GM19463 (cell line): ENCODE measurements around the gene SGPL1.

Source experiments
- ATAC-seq: cut with Tn5 transposase; IDR thresholded peaks from one replicate; pipeline ENCODE4 v1.9.1; 2021; ENCODE audit warnings: mild to moderate bottlenecking, moderate library complexity; ENCODE audit not compliant: unreplicated experiment

The SGPL1 gene

GRCh38 chr10:70807556-70807955 lies 8.2 kb upstream of the SGPL1 start:
- ATAC-seq, result no peak

- ATAC-seq, result no peak
Measured at GRCh38 chr10:70809011-70809611, 6.6 kb upstream of the SGPL1 start.

DNA sequence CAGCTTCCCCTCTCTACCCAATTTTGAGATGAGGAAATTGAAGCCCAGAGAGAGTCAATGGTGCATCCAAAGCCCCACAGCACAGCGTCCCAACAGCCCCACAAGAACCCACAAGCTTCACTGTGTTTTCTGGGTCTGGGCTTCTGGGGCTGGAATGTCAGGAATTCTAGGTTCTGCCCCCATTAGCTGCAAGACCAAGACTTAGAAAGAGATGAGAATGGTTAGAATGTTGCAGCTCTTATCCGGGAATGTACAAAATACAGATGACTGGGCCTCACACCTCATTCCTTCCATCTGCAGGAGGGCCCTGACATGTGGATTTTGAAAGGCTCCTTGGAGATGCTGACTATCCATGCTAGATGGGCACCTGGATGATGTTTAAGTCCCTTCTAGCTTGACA lies 6.0 kb upstream of the SGPL1 start:
- ATAC-seq, result no peak

DNA sequence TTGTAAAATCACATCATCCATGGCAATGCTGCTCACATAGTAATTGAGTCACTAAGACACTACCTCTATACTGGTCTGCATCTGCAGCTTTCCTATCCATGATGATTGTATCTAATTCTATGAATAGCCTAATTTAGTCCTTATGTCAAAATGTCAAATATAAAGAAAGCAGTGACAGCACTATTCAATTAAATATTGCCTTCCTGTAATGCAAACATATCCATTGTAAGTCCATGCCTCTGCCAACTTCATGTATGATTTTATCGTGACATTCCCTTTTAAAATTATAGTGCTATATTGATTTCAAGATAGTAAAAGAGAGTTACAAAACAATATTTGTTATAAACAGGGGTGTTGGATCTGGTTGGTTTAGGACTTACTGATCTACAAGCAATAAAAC lies 4.8 kb upstream of the SGPL1 start:
- no peak for ATAC-seq

DNA sequence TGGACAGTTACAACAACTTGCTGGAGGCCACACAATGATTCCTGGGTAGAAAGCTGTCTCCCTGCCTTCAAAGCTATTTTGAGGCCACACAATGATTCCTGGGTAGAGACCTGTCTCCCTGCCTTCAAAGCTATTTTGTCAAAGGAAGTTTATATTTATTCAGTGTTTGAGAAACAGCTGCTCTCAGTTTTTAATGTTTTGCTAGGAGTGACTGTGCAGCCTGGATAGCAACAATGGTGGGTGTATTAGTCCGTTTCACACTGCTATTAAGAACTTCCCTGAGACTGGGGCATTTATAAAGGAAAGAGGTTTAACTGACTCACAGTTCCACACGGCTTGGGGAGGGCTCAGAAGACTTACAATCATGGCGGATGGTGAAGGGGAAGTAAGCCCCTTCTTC lies 3.9 kb upstream of the SGPL1 start:
- no peak for ATAC-seq

DNA sequence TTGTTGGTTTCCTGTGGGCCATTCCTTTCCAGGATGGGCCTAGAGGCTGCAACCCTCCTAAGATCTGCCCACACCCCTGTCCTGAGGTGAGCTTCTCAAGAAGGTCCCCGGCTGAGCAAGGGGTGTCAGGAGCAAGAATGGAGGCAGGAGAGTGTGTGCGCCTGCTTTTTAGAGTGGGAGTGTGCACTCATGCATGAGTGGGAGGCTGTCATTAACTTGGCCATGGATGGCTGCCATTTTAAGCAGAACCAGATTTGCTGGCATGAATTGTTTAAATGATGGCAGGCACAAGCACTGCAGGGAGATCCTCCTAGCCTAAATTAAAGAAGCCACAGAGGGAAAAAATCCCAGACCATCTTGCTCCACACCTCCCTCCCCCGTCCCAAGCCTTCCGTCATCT lies 2.9 kb upstream of the SGPL1 start:
- no peak for ATAC-seq

- ATAC-seq, result no peak
Measured at GRCh38 chr10:70814126-70814525, 1.6 kb upstream of the SGPL1 start.

DNA sequence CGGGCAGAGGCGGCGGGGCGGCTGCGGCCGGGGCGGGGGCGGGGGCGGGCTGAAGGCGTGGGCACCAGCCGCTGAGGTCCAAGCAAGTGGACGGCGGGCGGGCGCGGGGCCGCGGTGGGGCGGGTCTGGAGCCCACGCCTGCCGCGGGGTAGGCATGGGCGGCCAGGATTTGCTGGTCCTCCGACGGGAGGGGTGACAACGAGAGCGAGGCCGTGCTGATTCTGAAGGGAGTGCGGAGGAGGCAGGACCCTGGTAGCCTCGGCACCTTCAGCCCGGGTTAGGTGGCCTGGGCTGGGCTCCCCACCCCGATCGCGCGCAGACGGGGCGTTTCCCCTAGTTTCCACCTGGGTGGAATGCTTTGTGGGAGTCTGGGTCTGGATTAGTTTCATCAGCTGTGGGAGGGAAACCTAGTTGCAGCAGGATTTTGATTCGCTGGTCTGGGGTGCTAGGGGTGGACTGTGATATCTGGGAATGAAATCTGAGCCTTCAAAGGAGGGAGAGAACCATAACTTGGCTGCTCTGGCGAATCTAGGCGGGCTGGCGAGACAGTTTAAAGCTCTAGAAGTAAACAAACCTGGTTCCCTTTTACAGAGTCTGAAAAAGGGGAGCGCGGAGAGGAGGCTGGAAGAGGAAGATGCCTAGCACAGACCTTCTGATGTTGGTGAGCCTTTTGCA lies 609 bp downstream of the SGPL1 start:
- ATAC-seq, result peak; percentile 43

GRCh38 chr10:70820976-70821750 lies 5.4 kb downstream of the SGPL1 start:
- no peak for ATAC-seq

DNA sequence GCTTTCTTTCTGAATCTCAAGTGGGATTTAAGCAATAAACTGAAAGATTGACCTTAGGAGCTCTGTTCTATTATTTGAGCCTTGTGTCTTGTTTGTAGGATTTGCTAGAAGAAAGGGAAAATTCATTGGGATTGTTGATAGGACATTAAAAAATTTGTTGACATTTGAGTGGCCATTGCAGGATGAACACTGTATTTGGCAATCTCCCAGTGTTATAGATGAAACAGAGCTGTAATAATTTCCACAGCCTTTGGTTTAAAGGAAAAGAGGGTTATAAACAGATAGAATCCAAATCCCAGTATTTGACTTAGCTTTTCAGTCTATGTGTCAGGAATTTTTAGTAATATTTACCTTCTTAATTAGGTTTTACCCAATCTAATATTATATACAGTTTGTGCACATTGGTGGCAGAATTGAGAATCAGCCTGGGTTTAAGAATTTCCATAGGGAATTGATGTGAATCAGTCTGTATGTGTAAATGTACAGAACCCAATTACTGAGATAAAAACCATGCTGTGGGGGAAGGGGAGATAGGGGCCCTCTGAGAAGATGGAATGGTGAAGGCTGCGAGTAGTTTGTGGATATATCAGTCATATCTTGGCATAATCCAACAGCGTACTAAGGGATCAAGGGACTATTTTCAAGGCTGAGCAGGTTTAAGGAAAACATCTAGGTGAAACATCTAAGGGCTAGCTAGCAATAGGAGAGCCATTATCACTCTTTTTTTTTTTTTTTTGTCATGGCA lies 6.5 kb downstream of the SGPL1 start:
- ATAC-seq, result no peak

DNA sequence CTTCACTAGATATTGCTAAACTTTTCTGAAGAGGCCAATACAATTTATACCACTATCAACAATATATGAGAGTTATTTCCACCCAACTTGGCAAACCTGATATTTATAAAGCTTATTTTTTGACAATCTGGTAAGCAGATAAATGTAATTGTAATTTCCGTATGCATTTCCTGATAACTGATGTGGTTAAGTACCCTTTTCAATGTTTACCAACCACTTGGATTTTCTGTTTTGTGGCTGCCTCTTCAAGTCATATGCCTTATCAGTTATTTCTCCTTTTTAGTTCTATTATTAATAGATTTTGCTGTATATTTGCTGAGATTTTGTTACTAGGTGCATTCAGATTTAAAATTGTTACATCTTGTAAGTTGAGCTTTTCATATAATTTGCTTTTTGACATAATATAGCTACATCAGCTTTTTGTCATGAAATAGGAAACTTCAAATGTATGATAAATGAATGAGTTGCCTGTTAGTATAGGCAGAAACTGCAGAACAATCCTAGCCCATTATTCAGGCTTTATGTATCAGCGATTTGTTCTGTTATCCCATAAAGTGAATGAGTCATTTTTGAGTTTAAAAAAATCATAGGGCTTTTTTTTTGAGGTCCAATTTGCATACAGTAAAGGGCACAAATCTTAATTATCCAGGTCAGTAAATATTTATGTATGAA lies 11.5 kb downstream of the SGPL1 start:
- no peak for ATAC-seq

- ATAC-seq, result no peak
Measured at GRCh38 chr10:70828923-70829322, 13.2 kb downstream of the SGPL1 start.

- no peak for ATAC-seq
Measured at GRCh38 chr10:70829543-70829942, 13.8 kb downstream of the SGPL1 start.

DNA sequence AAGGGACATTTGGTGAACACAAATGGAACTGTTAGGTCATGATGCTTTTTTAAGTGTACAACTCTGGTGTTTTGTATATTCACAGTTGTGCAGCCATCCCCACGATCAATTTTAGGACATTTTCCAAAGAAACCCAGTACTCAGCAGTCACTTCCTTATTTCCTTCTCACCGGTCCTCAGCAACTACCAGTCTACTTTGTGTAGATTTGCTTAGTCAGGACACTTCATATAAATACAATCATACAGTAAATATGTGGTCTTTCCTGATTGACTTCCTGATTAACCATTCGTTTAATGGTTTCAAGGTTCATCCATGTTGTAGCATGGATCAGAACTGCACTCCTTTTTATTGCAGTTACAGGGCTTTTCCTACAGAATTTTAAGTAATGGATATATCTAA lies 14.4 kb downstream of the SGPL1 start:
- no peak for ATAC-seq

GRCh38 chr10:70832221-70832620 lies 16.5 kb downstream of the SGPL1 start:
- no peak for ATAC-seq

- no peak for ATAC-seq
Measured at GRCh38 chr10:70832852-70833528, 17.2 kb downstream of the SGPL1 start.

GRCh38 chr10:70833601-70834000 lies 17.9 kb downstream of the SGPL1 start:
- ATAC-seq, result no peak

DNA sequence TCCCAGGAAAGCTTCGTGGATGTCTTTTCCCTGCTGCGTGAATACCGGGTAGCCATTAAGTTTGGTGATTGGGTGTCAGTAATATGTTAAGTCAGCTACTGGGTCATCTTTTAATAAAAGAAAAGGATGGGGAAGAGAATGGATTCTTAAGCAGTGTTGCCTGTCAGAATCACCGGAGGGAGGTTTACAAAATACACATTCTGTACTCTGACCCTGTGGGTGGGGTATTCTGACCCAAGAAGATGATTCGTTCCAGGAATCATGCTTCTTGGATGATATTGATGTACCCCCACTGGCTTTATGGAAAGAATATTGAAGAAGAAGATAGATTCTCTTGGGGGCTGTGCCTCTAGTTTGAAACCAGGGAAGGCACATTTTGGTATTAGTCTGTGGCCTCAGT lies 18.3 kb downstream of the SGPL1 start:
- ATAC-seq, result no peak

GRCh38 chr10:70834441-70835151 lies 18.8 kb downstream of the SGPL1 start:
- no peak for ATAC-seq

- ATAC-seq, result no peak
Measured at GRCh38 chr10:70836319-70836718, 20.6 kb downstream of the SGPL1 start.
